GM12878 (cell line): ENCODE results near the gene TRIM8. TPM values are rescaled to one million over a fixed set of nuclear protein-coding genes. Genes with fewer than 3 reads are reported as not detected.

Experiments used
- ATAC-seq: fragments of 200-7000 bp; cut with Tn5 transposase; 3 replicates; pipeline ENCODE4 v1.9.1; 2020; ENCODE audit warnings: mild to moderate bottlenecking, moderate library complexity
- BruUV-seq: library from RNA; stranded (reverse); fragments of 400-500 nt; replicated peaks from 2 replicates; lab custom pipeline; 2021; lab: Mats Ljungman, UMichigan
- CTCF ChIA-PET: fragments of 300-600 bp; sonication (Branson Sonifier 250); formaldehyde crosslinking; extraction: SDS; loops from one replicate; lab custom pipeline; 2021; ENCODE audit warnings: inconsistent platforms; lab: Yijun Ruan, JAX
- POLR2A ChIA-PET: fragments of 350-600 bp; formaldehyde crosslinking; extraction: SDS; loops from one replicate; lab custom pipeline; 2021; ENCODE audit warnings: inconsistent platforms; lab: Charles Lee
- RAD21 ChIA-PET: fragments of 300-600 bp; sonication (Branson Sonifier 250); formaldehyde crosslinking; loops from one replicate; lab custom pipeline; 2023; ENCODE audit warnings: antibody characterized with exemption; ENCODE audit not compliant: unreplicated experiment; lab: Charles Lee
- SMC1A ChIA-PET: fragments of 300-600 bp; sonication (Branson Sonifier 250); formaldehyde crosslinking; loops from one replicate; lab custom pipeline; 2023; ENCODE audit not compliant: unreplicated experiment, uncharacterized antibody; lab: Charles Lee
- DNase-seq: peaks from one replicate; pipeline ENCODE4 v3.0.0-alpha.2; 2011; ENCODE audit warnings: low read depth, low spot score
- FAIRE-seq: peaks from 3 replicates; lab custom pipeline; 2011; peaks lifted over from hg19 to GRCh38; lab: Jason Lieb, UNC
- H2AFZ ChIP-seq: 2 replicates; pipeline ENCODE4 v1.6.0; 2011; ENCODE audit warnings: low read depth, low read length, control low read depth; ENCODE audit not compliant: control insufficient read depth
- H3K27ac ChIP-seq: 2 replicates; pipeline ENCODE4 v1.5.1; 2011; ENCODE audit warnings: control low read depth; ENCODE audit not compliant: control insufficient read depth, insufficient read depth
- H3K27me3 ChIP-seq, 2 experiments: replicated peaks in 1 of 2; 2 replicates each; pipeline versions ENCODE4 v1.6.0 to v1.6.1; 2011; ENCODE audit warnings: low read length in 1 of 2; ENCODE audit not compliant: control insufficient read depth in 2 of 2, insufficient read depth in 2 of 2
- H3K36me3 ChIP-seq, 2 experiments: 2 replicates each; pipeline ENCODE4 v1.5.1; 2011; ENCODE audit warnings: low read length in 1 of 2; ENCODE audit not compliant: control insufficient read depth in 2 of 2, insufficient read depth in 2 of 2
- H3K4me1 ChIP-seq: 2 replicates; pipeline ENCODE4 v1.6.1; 2011; ENCODE audit warnings: mild to moderate bottlenecking, low read length, moderate library complexity, mixed read lengths; ENCODE audit not compliant: control insufficient read depth, insufficient read depth
- H3K4me2 ChIP-seq: 2 replicates; pipeline ENCODE4 v1.6.0; 2011; ENCODE audit warnings: control low read depth; ENCODE audit not compliant: control insufficient read depth, insufficient read depth
- H3K4me3 ChIP-seq: fragments of 200-600 bp; sonication (generic); 2 replicates; pipeline ENCODE4 v1.5.1; 2016
- H3K79me2 ChIP-seq: 2 replicates; pipeline ENCODE4 v1.6.0; 2011; ENCODE audit warnings: low read length; ENCODE audit not compliant: control insufficient read depth, insufficient read depth
- H3K9ac ChIP-seq: 2 replicates; pipeline ENCODE4 v1.8.0; 2011; ENCODE audit warnings: low read length, control low read depth, mixed read lengths; ENCODE audit not compliant: control insufficient read depth, insufficient read depth
- H3K9me3 ChIP-seq: replicated peaks from 3 replicates; pipeline ENCODE4 v1.5.1; 2011; ENCODE audit warnings: mild to moderate bottlenecking, low read length; ENCODE audit not compliant: control insufficient read depth, insufficient read depth
- H4K20me1 ChIP-seq: 2 replicates; pipeline ENCODE4 v1.6.0; 2011; ENCODE audit not compliant: control insufficient read depth, insufficient read depth
- BMI1 ChIP-seq: fragments of 450-650 bp; IDR thresholded peaks from 2 replicates; pipeline ENCODE4 v1.6.1; 2016; ENCODE audit warnings: mild to moderate bottlenecking, moderate library complexity, borderline replicate concordance
- CHD2 ChIP-seq: IDR thresholded peaks from 2 replicates; pipeline ENCODE4 v1.6.1; 2011; ENCODE audit warnings: low read depth, low read length, improper control_type of control experiment, borderline replicate concordance
- MYC ChIP-seq: IDR thresholded peaks from 2 replicates; pipeline ENCODE4 v1.6.1; 2011; ENCODE audit warnings: mild to moderate bottlenecking, low read length, moderate library complexity, inconsistent platforms; ENCODE audit not compliant: insufficient read depth, insufficient replicate concordance, insufficient read length, severe bottlenecking
- NFXL1 ChIP-seq: fragments of 450-650 bp; IDR thresholded peaks from 2 replicates; pipeline ENCODE4 v1.6.1; 2017; ENCODE audit warnings: antibody characterized with exemption, mild to moderate bottlenecking, borderline replicate concordance
- RAD51 ChIP-seq: fragments of 450-650 bp; IDR thresholded peaks from 2 replicates; pipeline ENCODE4 v1.6.1; 2016; ENCODE audit warnings: moderate library complexity, mild to moderate bottlenecking, inconsistent platforms
- WRNIP1 ChIP-seq: IDR thresholded peaks from 2 replicates; pipeline ENCODE4 v1.6.1; 2011; ENCODE audit warnings: low read depth, low read length, improper control_type of control experiment, borderline replicate concordance
- WGBS: methylation state at CpG from one replicate; pipeline ENCODE4 v1.1.6; 2016; ENCODE audit warnings: low lambda C conversion rate; ENCODE audit not compliant: insufficient replicate concordance, insufficient coverage; ENCODE audit errors: missing lambda C conversion rate; 5-methylcytosine and 5-hydroxymethylcytosine counted together
- in situ Hi-C: fragments of 300-500 bp; cut with MboI; formaldehyde crosslinking; loops from 9 replicates; pipeline ENCODE4 v1.14.3; 2018; ENCODE audit warnings: mixed read lengths
- intact Hi-C: fragments of 100-400 bp; cut with micrococcal nuclease; formaldehyde crosslinking; loops from one replicate; pipeline ENCODE4 v1.14.2; 2022; ENCODE audit not compliant: unreplicated experiment
- polyA plus RNA-seq, 11 experiments: library from polyadenylated mRNA; depleted of rRNA in 4 of 11; unstranded in 6 of 11; stranded (reverse) in 5 of 11; fragments of >200 nt; fragmentation: Nextera tagmentation in 4 of 11; fragmentation: Illumina TruSeq in 1 of 11; extraction: Ambion mirVana in 4 of 11; extraction: Trizol in 1 of 11; gene quantifications; 1 replicate in 1 of 11; 2 replicates in 10 of 11; pipeline versions ENCODE4 v1.2.1 to v1.2.3, GENCODE V29; 2011 to 2016; ENCODE audit warnings: inconsistent platforms in 2 of 11, missing spikeins in 2 of 11, low read depth in 1 of 11
- total RNA-seq, 4 experiments: library from RNA; depleted of rRNA in 3 of 4; stranded (reverse); fragments of >200 nt in 3 of 4; fragmentation: Illumina TruSeq in 1 of 4; extraction: Trizol in 1 of 4; gene quantifications; 2 replicates each; pipeline versions ENCODE4 v1.2.1 to v1.2.3, GENCODE V29; 2013 to 2021
- TF ChIP-seq, protein P1 (sequence below): IDR thresholded peaks from 2 replicates; pipeline ENCODE4 v1.6.1; 2012; ENCODE audit warnings: low read length, inconsistent platforms
- TF ChIP-seq, protein P2 (sequence below): fragments of 450-650 bp; IDR thresholded peaks from 2 replicates; pipeline ENCODE4 v1.6.1; 2017; ENCODE audit warnings: mild to moderate bottlenecking, moderate library complexity
- TF ChIP-seq, protein P3 (sequence below): fragments of 450-650 bp; formaldehyde crosslinking; IDR thresholded peaks from 2 replicates; pipeline ENCODE4 v1.5.0; 2022; ENCODE audit warnings: mild to moderate bottlenecking, missing genetic modification characterization

Gene TRIM8
- total and polyA plus RNA-seq, 10 of the 15 experiments (the other 5 are each of a cell fraction or from before 2014, with no cell fraction given) = 7.9 to 53.2 (median 24.6) TPM

DNA sequence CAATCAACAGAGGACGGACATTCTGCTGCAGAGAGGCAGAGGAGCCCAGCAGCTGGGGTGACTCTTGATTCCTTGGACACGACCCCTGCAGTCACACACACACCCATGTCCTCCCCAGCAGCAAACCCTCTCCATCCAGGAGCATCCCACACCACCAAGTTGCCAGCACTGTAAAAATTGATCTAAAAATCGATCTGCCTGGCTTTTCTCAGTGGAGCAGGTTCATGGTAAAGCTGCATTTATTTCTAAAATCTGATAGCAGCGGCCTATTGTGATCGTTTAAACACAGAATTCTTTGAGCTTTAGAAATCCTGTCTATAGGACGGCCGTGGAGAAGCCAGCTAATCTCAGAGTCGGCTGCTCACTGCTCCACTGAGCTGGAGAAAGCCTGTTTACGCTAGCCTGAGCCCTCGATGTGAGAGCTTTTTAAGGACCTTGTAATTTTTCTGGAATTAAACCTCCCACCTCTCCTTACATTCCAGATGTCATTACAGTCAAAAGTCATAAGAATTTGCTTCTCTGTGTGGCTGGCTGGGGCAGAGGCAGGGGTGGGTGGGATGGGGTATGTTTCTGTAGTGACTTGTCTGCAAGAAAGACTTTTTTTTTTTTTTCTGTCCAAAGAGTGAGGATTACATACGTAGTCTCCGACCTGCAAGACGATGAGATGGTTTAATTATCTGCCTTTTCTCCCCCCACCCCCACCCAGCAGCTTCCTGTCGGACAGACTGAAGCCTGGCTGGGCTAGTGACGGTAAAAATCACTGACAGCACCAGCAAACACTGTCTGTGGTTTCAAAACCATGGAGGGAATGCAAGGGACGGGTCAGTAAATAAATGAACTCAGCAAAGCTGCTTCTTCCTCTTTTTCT is 31.6 kb downstream of the TRIM8 start (continued):
- TF ChIP-seq, protein P1, sequence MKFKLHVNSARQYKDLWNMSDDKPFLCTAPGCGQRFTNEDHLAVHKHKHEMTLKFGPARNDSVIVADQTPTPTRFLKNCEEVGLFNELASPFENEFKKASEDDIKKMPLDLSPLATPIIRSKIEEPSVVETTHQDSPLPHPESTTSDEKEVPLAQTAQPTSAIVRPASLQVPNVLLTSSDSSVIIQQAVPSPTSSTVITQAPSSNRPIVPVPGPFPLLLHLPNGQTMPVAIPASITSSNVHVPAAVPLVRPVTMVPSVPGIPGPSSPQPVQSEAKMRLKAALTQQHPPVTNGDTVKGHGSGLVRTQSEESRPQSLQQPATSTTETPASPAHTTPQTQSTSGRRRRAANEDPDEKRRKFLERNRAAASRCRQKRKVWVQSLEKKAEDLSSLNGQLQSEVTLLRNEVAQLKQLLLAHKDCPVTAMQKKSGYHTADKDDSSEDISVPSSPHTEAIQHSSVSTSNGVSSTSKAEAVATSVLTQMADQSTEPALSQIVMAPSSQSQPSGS = no peak
- TF ChIP-seq RAD51 (no peak), MYC (no peak)

DNA sequence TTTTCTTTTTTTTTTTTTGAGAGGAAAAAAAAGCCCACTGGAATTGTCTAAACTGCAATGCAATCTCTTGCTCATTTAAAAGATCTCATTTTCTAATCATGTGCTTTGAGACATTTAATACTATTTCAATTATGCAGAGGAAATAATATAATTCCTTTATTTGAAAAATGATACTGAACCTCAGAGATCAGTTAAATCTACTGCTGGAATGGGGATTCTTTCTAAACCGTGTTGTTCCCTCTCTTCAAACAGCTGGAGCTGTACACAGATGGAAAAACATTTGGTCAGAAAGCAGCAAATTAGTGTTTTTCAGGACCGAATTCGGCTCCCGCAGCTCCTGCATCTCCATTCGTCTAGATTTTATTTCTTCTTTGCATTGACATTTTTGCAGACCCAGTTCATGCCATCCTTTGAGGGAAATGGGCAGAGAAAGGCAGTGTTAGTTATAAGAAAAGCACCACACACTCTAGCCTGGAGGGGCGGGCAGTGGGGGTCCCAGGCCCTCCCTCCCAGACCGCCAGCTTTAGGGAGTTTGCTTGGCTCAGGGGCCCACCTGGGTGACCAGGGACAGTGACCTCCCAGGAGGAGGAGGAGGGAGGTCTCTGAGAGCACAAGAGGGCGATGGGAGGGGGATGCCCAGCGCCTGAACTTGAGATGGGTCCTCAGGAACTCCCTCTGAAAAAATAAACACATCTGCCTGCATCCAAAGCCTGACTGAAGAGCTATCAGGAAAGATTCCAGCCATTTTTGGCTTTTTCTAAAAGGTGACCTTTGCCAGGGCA is 32.4 kb downstream of the TRIM8 start:
- 82% methylated on average over 9 of the region's 9 CpGs for WGBS
- Histone ChIP-seq H3K4me1 (peaks cover 29% of the 10 kb centered on the region), H3K9me3 (no peaks in the 10 kb centered on the region), H3K79me2 (no peaks in the 10 kb centered on the region), H3K4me3 (no peak overlapping the region), H3K27ac (no peak overlapping the region), H3K36me3 (peaks cover 0 to 2% of the 10 kb centered on the region in 2 experiments; a peak in 1 of 4 replicates), H3K9ac (no peak overlapping the region), H2AFZ (no peak overlapping the region), H3K27me3 (no peaks in the 10 kb centered on the region), H3K4me2 (no peak overlapping the region), H4K20me1 (no peaks in the 10 kb centered on the region)
- ChIA-PET RAD21 (interaction anchor here (1.1 to 8.4 kb wide), 11 partner anchors 10 to 193 kb away, joined by 3 to 140 read pairs (median 7); partner anchors contain the start of genes ARL3, AS3MT, SFXN2 and SUFU), CTCF (interaction anchor here (1.1 to 8.7 kb wide), 10 partner anchors 14 to 226 kb away, joined by 3 to 128 read pairs (median 18); partner anchors contain the start of genes ACTR1A, ARL3, SFXN2 and SUFU), SMC1A (interaction anchor here (0.8 to 8.2 kb wide), 15 partner anchors 10 to 113 kb away, joined by 3 to 140 read pairs (median 5); partner anchors contain the start of genes ARL3, SFXN2, TRIM8 and WBP1L), POLR2A (interaction anchor here (0.6 to 7.3 kb wide), 11 partner anchors 8 to 291 kb away, joined by 4 to 151 read pairs (median 9); partner anchors contain the start of genes ARL3, SFXN2 and TRIM8)
- in situ Hi-C loops (no loop called here), intact Hi-C loops (no loop called here)
- no TSS peak for BruUV-seq
- ATAC-seq (no peak), DNase-seq (no peak), FAIRE-seq (no peak)
- TF ChIP-seq WRNIP1 (no peak), NFXL1 (no peak), BMI1 (no peak), CHD2 (no peak)
- TF ChIP-seq, protein P2, sequence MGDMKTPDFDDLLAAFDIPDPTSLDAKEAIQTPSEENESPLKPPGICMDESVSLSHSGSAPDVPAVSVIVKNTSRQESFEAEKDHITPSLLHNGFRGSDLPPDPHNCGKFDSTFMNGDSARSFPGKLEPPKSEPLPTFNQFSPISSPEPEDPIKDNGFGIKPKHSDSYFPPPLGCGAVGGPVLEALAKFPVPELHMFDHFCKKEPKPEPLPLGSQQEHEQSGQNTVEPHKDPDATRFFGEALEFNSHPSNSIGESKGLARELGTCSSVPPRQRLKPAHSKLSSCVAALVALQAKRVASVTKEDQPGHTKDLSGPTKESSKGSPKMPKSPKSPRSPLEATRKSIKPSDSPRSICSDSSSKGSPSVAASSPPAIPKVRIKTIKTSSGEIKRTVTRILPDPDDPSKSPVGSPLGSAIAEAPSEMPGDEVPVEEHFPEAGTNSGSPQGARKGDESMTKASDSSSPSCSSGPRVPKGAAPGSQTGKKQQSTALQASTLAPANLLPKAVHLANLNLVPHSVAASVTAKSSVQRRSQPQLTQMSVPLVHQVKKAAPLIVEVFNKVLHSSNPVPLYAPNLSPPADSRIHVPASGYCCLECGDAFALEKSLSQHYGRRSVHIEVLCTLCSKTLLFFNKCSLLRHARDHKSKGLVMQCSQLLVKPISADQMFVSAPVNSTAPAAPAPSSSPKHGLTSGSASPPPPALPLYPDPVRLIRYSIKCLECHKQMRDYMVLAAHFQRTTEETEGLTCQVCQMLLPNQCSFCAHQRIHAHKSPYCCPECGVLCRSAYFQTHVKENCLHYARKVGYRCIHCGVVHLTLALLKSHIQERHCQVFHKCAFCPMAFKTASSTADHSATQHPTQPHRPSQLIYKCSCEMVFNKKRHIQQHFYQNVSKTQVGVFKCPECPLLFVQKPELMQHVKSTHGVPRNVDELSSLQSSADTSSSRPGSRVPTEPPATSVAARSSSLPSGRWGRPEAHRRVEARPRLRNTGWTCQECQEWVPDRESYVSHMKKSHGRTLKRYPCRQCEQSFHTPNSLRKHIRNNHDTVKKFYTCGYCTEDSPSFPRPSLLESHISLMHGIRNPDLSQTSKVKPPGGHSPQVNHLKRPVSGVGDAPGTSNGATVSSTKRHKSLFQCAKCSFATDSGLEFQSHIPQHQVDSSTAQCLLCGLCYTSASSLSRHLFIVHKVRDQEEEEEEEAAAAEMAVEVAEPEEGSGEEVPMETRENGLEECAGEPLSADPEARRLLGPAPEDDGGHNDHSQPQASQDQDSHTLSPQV = no peak
- TF ChIP-seq, protein P3, sequence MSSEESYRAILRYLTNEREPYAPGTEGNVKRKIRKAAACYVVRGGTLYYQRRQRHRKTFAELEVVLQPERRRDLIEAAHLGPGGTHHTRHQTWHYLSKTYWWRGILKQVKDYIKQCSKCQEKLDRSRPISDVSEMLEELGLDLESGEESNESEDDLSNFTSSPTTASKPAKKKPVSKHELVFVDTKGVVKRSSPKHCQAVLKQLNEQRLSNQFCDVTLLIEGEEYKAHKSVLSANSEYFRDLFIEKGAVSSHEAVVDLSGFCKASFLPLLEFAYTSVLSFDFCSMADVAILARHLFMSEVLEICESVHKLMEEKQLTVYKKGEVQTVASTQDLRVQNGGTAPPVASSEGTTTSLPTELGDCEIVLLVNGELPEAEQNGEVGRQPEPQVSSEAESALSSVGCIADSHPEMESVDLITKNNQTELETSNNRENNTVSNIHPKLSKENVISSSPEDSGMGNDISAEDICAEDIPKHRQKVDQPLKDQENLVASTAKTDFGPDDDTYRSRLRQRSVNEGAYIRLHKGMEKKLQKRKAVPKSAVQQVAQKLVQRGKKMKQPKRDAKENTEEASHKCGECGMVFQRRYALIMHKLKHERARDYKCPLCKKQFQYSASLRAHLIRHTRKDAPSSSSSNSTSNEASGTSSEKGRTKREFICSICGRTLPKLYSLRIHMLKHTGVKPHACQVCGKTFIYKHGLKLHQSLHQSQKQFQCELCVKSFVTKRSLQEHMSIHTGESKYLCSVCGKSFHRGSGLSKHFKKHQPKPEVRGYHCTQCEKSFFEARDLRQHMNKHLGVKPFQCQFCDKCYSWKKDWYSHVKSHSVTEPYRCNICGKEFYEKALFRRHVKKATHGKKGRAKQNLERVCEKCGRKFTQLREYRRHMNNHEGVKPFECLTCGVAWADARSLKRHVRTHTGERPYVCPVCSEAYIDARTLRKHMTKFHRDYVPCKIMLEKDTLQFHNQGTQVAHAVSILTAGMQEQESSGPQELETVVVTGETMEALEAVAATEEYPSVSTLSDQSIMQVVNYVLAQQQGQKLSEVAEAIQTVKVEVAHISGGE (CRISPR knock-in tag) = no peak
